GM19238 (cell line): ENCODE results near the gene FRRS1.

Source experiments
- DNase-seq: peaks from one replicate; pipeline ENCODE4 v3.0.0; 2011; ENCODE audit warnings: low spot score; ENCODE audit not compliant: insufficient read length

The FRRS1 gene

DNA sequence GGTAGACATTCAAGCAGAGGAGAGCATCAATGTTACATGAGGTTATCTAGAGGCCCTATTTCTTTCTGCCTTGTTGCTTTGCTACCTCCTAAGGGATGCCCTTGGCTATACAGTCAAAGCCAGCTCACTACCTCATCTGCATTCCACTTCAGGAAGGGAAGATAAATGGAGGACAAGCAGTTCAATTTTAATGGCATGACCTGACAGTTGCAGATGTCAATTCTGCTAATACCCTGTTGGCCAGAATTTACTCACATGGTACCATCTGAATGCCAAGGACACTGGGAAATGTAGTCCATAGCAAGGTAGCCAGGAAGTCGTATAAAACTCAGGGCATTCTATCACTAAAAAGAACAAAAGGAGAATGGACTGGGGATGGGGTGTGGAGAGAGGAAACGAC lies 89.0 kb downstream of the FRRS1 start:
- no peak for DNase-seq

DNA sequence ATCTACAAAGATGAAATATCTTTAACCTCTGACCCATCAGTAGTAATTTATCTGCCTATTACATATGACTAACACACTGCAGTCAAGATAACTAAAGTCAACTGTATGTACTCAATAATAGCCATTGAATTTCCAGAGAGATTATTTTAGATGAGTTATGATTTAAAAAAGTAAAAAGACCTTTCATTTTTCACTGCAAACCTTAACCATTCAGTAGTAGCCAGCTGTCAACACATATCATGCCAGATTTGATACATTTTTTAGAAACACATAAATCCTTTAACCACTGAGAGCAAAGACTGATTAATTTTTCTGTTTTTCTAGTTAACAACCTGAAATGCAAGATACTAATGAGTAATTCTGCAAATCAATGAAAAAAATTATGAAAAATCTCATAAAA lies 89.6 kb downstream of the FRRS1 start:
- no peak for DNase-seq

DNA sequence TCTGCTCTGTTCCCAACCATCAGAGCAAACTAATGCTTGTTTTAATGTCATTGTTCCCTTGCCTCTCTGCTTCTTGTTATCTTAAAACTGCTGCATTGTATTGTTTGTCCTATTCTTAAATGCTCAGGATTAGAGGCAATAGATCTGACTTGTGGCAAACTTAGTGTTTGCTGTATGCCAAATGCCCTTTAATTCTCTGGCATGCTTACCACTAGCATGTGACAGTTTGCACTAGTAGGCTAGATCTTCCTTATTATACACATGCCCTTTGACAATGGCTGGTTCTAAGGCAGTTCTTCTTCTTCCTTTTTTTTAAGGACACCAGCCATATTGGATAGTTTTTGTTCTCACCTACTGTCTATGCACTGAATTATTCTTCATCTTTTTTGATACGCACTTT lies 90.4 kb downstream of the FRRS1 start:
- no peak for DNase-seq

DNA sequence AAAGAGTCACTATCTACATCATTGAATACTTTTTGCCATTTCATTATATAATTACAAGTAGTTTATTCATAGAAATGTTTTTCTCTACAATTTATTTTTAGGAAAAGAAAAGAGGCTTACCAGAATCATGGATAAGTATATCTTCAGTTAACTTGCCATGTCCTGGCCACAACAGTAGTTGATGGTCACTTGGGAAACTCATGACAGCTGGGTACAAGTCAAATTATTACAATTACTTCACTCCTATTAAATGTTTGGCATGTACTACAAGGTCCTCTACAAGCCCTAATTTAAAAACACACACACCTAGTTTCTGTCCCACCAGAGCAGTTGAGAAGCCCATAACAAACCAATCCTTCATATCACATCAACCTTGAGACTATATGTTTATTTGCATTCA lies 91.1 kb downstream of the FRRS1 start:
- DNase-seq: no peak

DNA sequence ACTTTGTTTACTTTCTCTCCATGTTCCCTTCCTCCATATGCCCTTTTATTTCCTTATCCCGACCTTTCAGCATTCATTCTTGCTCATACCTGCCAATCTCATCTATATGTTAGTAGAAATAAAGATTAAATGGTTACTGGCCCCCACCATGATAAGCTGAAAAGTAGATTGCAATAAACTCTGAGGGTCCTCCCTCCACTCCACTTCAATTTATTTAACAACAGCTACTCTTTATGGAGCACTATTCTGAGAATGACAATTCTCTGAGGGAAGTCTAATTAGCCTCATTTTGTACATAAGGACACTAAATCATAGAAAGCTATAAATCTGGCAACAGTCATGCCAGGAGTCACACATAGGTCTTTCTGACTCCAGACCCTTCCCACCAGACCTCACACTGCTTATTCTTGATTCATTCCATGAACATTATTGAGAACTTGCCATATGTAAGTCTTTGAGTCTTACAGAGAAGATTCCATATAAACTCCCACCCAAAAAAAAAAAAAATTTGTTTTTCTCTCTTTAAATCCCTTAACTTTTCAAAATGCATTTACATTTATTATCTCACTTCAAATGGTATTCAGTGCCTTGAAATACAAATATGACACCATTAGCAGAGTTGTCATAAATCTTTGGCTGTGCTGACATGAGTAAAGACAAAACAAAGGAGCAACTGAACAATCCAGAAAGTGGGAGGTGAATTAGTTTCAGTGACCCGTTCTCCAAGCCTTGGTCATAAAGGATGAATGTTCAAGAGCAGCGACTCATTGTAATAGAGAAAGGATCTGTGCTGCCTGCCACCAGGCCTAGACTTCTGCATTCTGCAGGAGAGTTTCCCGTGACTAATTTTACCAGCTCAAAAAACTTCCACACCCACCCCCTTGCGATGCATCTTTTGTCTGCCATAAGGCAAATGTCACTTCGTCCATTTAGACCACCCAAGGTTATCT lies 92.0 kb downstream of the FRRS1 start:
- no peak for DNase-seq

DNA sequence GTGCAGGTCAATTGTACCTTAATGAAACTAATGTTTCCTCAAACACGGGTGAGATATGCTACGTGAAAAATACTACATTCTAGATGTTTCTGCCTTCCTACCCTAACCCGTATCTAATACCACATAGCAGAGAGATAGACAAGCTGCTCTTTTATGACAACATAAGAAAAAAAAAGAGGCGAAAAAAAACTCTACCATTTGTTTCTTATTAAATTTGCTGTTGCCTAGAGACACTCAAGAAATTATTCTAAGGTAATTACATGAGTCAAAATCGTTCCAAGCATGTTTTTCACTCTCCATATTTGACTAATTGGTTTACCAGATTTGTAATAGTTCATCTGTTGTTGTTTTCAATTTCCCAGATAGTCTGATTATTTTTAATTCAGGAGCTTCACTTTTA lies 93.1 kb downstream of the FRRS1 start:
- no peak for DNase-seq

DNA sequence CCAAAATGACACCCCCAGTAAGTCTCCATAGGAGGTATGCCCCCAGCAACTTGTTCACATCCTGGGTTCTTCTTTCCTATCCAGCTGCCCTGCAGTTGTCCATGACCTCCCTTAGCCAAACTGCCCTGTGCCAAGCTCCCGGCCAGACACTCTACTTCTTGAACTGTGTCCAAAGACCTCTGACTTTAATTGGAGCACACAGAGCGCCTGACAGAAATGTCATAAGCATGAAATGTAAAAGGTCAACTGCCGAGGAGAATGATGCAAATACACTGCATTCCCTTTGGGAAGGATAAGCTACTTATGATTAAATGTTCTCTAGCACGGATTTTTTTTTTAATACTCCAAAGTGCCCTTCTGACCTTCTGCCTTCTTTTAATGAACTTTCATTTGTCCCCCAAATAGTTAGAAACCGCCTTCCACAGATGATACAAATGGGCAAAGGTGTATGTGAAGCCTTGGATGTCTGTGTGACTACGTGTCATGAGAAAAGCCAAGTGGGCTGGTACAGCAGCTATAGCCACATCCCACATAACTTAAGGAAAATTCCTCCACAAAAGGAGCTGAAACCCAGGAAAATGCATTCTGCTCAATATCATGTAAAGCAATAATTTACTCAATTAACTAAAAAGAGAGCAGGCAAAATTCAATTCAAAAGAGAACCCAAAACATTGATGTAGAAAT lies 93.8 kb downstream of the FRRS1 start:
- DNase-seq: no peak

DNA sequence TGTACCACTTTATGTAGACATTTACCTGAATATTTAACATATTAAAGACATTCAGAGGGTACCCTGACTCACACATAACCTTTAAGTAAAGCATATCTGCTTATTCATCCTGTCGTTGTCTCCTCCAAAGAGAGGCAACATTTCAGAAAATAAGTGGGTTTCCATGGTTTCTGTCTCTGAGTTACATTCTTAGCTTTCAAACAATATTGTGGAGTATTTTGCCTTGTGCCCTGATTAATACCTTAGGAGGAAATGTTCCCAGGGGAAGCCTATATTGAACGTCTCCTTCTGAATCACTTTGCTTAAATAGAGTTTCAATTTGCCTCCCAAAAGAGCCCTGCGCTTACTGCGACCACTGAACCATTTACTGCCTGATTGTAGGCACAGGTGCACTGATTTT lies 94.4 kb downstream of the FRRS1 start:
- no peak for DNase-seq

DNA sequence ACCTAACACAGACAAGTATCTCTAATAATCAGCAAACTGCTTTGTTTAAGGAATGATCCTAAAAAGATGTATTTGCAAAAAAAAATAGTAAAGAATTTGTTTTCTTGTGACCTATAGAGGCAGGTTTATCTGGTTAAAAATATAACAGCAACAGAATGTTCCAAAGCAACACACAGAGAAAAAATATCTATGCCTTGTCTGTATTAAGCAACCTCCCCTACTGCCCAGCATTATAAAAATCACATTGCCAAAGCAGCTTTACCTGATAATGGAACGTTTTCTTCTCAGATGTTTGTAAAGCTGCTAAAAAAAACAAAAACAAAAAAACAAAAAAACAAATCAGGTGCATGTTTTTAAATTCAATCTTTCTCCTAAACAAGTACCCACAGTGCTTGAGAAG lies 95.9 kb downstream of the FRRS1 start:
- no peak for DNase-seq

DNA sequence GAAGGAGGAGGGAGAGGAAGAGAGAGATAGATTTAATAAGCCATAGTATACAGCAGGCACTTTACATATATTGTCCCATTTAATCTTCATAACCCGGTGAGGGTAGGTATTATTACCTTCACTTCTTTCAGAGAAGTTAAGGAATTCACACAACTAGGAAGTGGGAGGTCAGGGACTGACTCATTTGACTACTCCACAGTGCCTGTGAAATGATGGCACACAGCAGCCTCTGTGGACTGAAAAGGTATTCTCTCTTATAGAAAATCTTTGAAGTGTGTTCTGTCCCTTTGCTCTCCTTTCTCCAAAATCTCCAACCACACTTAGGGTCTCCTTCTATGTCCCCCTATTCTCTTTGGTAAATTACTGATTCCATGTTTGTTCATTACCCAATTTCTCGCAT lies 96.6 kb downstream of the FRRS1 start:
- no peak for DNase-seq

DNA sequence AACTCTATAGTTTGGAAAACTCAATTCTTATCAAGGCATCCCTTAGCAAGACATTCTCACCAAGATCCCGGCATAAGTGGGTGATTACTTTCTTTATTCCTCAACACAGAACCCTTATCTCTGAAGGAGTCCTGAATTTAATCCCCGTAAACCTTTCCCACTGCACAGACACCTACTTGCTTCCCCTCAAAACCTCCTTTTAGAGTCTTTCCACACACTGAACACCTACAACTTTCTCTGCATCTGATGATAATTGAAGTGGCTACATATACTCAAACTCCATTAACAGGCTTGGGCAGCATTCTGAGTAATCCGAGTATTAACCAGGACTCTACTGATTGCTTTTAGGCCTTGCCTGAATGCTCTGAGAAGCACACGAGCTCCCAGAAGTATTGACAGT lies 97.1 kb downstream of the FRRS1 start:
- DNase-seq: no peak

DNA sequence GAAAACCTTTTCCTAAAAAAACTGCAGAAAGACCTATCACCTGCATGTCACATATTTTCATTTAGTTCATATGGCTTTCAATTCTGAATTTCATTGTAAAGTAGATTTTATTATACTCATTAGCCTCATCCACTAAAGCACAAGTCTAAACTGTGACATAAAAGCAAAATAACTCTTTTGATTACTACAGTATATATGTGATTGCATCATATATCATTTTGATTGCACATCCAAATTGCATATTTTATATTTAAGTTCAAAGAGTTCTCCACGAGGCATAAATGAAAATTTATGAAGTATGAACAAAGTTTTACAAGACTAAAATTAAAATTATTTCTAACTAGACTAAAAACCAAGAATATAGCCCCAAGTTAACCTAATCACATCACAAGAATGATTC lies 101.2 kb downstream of the FRRS1 start:
- no peak for DNase-seq

DNA sequence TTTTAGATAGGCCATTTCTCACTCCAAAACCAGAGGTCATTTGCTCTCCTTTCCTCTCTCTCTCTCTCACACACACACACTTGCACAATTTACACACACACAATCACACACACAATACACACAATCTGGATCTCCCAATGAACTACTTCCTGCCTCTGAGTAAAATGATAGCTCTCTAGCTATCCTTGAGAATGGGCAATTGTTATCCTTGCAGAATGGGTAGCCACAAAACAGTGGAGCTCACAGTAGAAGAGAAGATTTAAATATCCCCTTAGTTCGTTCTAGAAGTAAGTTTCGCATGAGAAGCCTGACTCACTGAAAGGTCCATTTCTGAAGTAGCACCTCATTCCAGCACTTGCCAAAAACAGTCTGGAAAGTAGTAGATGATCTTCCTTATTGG lies 102.9 kb downstream of the FRRS1 start:
- DNase-seq: no peak

DNA sequence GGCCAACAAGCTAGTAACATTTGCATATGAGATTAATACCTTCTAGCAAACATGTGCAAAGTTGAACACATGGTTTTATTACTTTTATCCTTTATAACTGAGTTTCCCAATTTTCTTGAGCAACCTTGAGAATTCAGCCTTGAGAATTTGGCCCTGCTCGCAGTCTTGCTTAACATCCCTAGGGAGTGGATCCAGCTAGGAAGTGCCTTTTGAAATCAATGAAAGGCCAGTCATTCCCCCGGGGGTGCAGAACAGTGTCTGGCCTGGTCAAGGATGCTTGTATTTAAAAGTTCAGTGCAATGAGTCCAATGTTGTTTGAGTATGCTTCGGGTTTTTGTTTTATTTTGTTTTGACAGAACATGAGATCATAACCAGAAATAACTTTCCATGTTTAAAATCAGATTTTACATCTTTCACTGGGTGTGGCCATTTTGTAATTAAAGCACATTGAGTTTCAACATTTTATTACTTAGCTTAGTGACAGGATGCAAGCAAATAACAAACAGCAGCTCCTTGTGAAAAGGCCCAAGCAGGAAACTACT lies 103.8 kb downstream of the FRRS1 start:
- DNase-seq: no peak

DNA sequence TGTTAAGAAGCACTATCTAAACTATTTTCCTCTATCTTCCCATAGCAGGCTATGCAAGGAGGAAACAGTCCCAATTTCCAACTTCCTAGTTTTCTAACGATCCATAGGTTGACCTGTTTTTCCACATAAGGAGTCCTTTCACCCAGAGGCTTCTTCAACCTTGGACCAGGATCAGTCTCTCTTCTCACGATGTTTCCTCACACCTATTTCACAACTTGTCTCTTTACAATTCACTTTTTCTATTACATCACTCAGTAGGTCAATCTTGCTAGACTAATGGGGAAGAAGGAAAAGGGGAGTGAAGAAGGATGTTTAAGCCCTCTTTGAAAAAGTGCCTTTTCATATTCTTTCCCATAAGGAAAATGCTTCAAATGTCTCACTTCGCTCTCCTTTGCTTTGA lies 104.7 kb downstream of the FRRS1 start:
- DNase-seq: no peak

DNA sequence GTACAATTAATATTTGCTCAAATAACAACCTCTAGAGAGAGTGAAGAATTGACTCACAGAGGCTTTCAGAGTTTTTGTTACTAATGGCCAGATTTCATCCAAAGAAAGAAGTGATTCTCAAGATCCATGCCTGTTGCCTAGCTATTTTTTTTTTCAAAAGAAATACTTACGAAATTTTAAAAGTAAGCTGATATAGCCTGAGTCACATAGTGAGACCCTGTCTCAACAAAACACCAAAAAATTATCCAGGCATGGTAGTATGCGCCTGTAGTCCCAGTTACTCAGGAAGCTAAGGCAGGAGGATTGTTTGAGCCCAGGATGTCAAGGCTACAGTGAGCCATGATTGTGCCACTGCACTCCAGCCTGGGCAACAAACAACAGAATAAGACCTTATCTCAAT lies 105.9 kb downstream of the FRRS1 start:
- no peak for DNase-seq

DNA sequence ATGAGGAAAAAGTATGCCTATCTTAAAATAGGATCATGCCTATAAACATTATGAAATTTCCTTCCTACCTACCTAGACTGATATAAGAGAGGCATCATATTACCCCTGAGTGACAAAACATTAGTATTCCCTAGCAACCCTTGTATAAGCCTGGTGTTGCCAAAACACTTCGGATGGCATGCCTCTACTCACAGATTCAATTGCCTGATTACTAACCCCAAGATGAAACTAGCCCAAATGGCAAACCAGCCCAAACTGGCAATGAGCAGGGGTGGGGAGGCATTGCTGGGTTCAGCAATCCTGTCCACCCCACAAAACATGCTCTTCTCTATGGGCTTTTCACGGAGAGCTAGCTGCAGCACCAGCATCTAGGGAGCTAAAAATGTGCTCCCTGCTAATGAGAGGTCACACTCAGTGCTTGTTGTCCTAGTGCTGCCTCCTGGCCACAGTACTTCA lies 106.7 kb downstream of the FRRS1 start:
- no peak for DNase-seq
